Anterior cingulate cortex (tissue), 58 donors: Measurements from ENCODE around the gene METTL25.

Experiments
- DNase-seq, 58 donors: peaks; one replicate each; lab custom pipeline; 2025; lab: John Stamatoyannopoulos, UW

The METTL25 gene

DNA sequence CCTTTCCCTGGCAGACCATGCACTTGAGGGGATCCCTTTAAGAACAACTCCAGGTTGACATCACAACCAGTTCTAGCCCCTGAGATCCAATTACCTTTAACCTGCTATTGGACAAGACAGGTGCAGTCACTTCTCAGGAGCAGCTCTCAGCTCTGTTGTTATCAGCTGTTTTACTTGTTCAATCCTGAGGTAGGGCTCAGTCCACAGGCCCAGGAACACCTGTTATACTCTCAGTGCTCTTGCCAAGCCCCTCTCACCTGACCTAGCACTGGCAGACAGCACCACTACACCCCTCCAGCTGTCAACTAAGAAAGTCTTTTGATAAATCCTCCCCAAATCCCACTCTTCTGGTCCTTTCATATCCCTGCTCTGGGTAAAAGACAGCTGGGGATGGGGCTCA, 164.4 kb downstream of the METTL25 start:
- DNase-seq, result no peak

DNA sequence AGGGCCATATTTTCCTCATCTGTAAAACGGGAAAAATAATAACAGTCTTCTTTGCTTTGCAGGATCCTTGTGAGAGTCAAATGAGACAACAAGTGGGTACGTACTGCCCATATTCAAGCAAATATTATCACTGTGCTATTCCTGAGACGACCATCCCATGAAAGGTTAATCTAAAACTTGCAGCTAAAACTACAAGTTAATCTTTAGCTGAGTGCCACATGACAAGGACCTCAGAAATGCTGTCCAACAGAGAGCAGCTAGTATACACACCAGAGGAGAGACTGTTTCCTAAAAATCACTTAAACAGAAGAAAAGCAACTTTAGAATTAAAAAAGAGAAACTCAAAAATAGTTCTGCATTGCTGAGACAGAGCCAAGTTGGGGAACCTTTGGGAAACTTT, 165.7 kb downstream of the METTL25 start:
- no peak for DNase-seq

DNA sequence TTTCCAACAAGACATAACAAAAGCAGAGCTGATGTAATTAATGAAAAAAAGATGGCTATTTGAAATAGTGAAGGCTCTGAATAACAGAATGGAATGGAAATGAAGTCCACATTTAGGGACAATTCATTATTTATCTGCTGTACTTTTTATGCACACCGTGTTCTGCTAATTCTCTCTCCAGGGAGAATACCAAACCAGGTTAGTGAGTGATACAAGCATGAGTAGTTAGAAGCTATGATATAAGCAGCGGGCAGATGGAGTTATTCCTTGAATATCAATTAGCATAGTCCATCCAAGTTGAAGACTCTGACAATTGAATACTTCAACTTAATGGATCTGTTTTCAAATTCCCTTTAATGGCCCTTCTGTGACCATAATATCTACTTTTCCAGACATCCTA, 166.3 kb downstream of the METTL25 start:
- DNase-seq, result no peak

DNA sequence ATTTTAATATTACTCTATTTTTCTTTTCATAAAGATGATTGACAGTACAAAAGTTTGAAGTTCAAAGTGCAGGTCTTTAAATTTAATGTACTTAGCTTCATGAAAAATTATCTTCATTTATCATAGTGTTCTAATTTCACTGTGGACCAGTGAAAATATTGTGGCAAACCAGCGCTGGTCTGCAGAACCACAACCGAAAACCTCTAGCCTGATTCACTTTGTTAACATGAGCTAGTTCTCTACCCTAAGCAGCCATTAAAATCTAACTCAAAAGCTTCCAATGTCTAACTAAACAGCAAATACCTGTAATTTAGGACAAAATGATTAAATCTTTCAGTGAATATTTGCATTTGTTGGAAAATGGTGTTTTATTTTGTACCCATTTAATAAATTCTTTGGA, 167.3 kb downstream of the METTL25 start:
- no peak for DNase-seq

DNA sequence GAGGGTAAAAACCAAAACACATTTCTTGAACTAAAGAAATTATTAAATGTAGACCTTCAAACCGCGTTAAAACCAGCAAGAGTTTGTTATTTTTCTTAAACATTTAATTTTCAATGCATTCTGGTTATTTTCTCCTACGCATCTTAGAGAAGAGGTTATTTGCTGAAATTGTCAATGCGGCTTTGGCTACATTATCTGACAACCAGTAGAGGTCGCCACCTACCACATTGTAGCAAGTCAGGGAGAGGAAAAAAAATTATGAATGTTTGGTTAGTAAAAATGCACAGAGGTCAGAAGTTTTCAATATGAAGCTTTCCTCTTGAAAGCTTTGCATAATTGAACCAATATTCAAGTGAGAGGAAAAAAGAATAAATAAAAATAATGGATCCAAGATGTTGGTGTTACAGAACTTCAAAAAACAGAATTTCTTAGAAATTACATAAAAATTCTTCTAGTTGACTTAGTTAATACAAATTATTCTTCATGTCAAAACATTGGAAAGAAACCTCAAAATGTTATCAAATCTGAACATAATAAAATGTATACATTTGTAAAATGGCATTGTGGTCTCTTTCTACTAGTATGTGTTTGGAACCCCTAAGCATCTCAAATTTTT, 168.9 kb downstream of the METTL25 start:
- peak in 33 of 58 donors; percentile 1 to 81 (median 19) for DNase-seq
